ENCODE measurements around the gene MASP2. TPM values are rescaled to one million over a fixed set of nuclear protein-coding genes. Genes with fewer than 3 reads are reported as not detected.
A peak's percentile ranks its signal among the peaks of the same experiment; 100 is the strongest.
"Not testable (repeated sequence)": the region's sequence is repeated elsewhere in the genome, so short reads cannot be mapped to it uniquely, and the experiment has no call there.

Gene MASP2
- total RNA-seq, 2 experiments from 2014 or later: 0.38 TPM; not detected in 1

GRCh38 chr1:11065796-11066195, 18.8 kb upstream of the MASP2 start:
- H3K79me2 ChIP-seq (ENCODE audit: insufficient read depth, low read depth, low read length): peaks cover 14% of the 10 kb centered on the region; the same call in 1 of the 2 replicates
- intact Hi-C loops (cut with micrococcal nuclease; ENCODE audit: unreplicated experiment): no loop called here
- POLR2A ChIA-PET: no interaction called here
- no peaks in the 10 kb centered on the region for H3K9me2 ChIP-seq (ENCODE audit: insufficient read depth, low read length)
- no peak overlapping the region for H2AFZ ChIP-seq (ENCODE audit: low read length)
- H3K4me3 ChIP-seq (ENCODE audit: low read depth, low read length, poor library complexity, severe bottlenecking): no peak overlapping the region
- H3K4me1 ChIP-seq (ENCODE audit: insufficient read depth, low read length, poor library complexity, severe bottlenecking): peaks cover 15% of the 10 kb centered on the region
- TF ChIP-seq EZH2phosphoT487 (IDR thresholded peaks at IDR 0.05; ENCODE audit: borderline replicate concordance, low read depth, low read length): no peak
- no peak for TF ChIP-seq CTCF (conservative IDR thresholded peaks at IDR 0.05; ENCODE audit: low read length)
- H3K36me3 ChIP-seq (ENCODE audit: insufficient read depth, low read length): peaks cover 74% of the 10 kb centered on the region
- no peak for DNase-seq (ENCODE audit: low spot score)
- no TSS peak for BruUV-seq (replicated peaks)
- no peaks in the 10 kb centered on the region for H3K9me3 ChIP-seq (ENCODE audit: low read length)
- H3K4me2 ChIP-seq (ENCODE audit: low read length): no peak overlapping the region
- CTCF ChIA-PET (ENCODE audit: unreplicated experiment): interaction anchor here (1.3 kb wide), 1 partner anchor 33 kb away, joined by 3 read pairs; no protein-coding TSS in a partner anchor
- no peak overlapping the region for H3K27ac ChIP-seq (ENCODE audit: low read depth, low read length, poor library complexity, severe bottlenecking)
- no peaks in the 10 kb centered on the region for H4K20me1 ChIP-seq (ENCODE audit: insufficient read depth, low read length)

- POLR2A ChIA-PET: interaction anchor here (0.6 kb wide), 1 partner anchor 700 kb away, joined by 4 read pairs; no protein-coding TSS in a partner anchor
- Histone ChIP-seq H3K4me3 (ENCODE audit: low read depth, low read length, poor library complexity, severe bottlenecking) (no peak overlapping the region), H4K20me1 (ENCODE audit: insufficient read depth, low read length) (no peaks in the 10 kb centered on the region), H3K4me2 (ENCODE audit: low read length) (no peak overlapping the region), H3K9me2 (ENCODE audit: insufficient read depth, low read length) (no peaks in the 10 kb centered on the region), H3K79me2 (ENCODE audit: insufficient read depth, low read depth, low read length) (peaks cover 20% of the 10 kb centered on the region; the same call in 1 of the 2 replicates), H3K27ac (ENCODE audit: low read depth, low read length, poor library complexity, severe bottlenecking) (no peak overlapping the region), H3K4me1 (ENCODE audit: insufficient read depth, low read length, poor library complexity, severe bottlenecking) (peaks cover 16% of the 10 kb centered on the region), H3K9me3 (ENCODE audit: low read length) (no peaks in the 10 kb centered on the region), H3K36me3 (ENCODE audit: insufficient read depth, low read length) (peaks cover 67% of the 10 kb centered on the region), H2AFZ (ENCODE audit: low read length) (no peak overlapping the region)
- TF ChIP-seq CTCF (conservative IDR thresholded peaks at IDR 0.05; ENCODE audit: low read length): no peak
- no peak for TF ChIP-seq EZH2phosphoT487 (IDR thresholded peaks at IDR 0.05; ENCODE audit: borderline replicate concordance, low read depth, low read length)
- no TSS peak for BruUV-seq (replicated peaks)
- intact Hi-C loops (cut with micrococcal nuclease; ENCODE audit: unreplicated experiment): no loop called here
- no peak for DNase-seq (ENCODE audit: low spot score)
- CTCF ChIA-PET (ENCODE audit: unreplicated experiment): no interaction called here
Measured at GRCh38 chr1:11064942-11065341, 17.9 kb upstream of the MASP2 start.

- H4K20me1 ChIP-seq (ENCODE audit: insufficient read depth, low read length); H3K9me3 ChIP-seq (ENCODE audit: low read length); DNase-seq (ENCODE audit: low spot score); H3K4me3 ChIP-seq (ENCODE audit: low read depth, low read length, poor library complexity, severe bottlenecking); BruUV-seq (replicated peaks); H3K9me2 ChIP-seq (ENCODE audit: insufficient read depth, low read length); H3K27ac ChIP-seq (ENCODE audit: low read depth, low read length, poor library complexity, severe bottlenecking); H2AFZ ChIP-seq (ENCODE audit: low read length); intact Hi-C loops (cut with micrococcal nuclease; ENCODE audit: unreplicated experiment); H3K4me2 ChIP-seq (ENCODE audit: low read length); CTCF ChIA-PET (ENCODE audit: unreplicated experiment): not testable (repeated sequence)
- H3K4me1 ChIP-seq (ENCODE audit: insufficient read depth, low read length, poor library complexity, severe bottlenecking): peaks cover 16% of the 10 kb centered on the region
- POLR2A ChIA-PET: interaction anchor here (0.5 kb wide), 1 partner anchor 12 kb away, joined by 3 read pairs; no protein-coding TSS in a partner anchor
- peaks cover 63% of the 10 kb centered on the region for H3K36me3 ChIP-seq (ENCODE audit: insufficient read depth, low read length)
- peak; percentile 53 for TF ChIP-seq CTCF (conservative IDR thresholded peaks at IDR 0.05; ENCODE audit: low read length)
- peaks cover 27% of the 10 kb centered on the region for H3K79me2 ChIP-seq (ENCODE audit: insufficient read depth, low read depth, low read length)
Measured at GRCh38 chr1:11063937-11064537, 17.0 kb upstream of the MASP2 start.
